Uterus (tissue), 4 donors: Measurements from ENCODE around the gene FYN. TPM values are rescaled to one million over a fixed set of nuclear protein-coding genes. Genes with fewer than 3 reads are reported as not detected.
"Not testable (repeated sequence)": the region's sequence is repeated elsewhere in the genome, so short reads cannot be mapped to it uniquely, and the experiment has no call there.

ENCODE experiments used
- DNase-seq, 2 donors: peaks; one replicate each; pipeline ENCODE4 v3.0.0-alpha.2; 2019 to 2020
- H3K27ac ChIP-seq, 2 donors: fragments of 200-600 bp; sonication (generic); 1 replicate in 1 of 2; 2 replicates in 1 of 2; pipeline ENCODE4 v1.5.1; 2016 to 2018
- H3K27me3 ChIP-seq, 2 donors: fragments of 200-600 bp; sonication (generic); one replicate each; pipeline ENCODE4 v1.5.1; 2018 to 2019; ENCODE audit warnings: control low read depth in 1 of 2
- H3K36me3 ChIP-seq, 2 donors: fragments of 200-600 bp; sonication (generic); one replicate each; pipeline ENCODE4 v1.5.1; 2019; ENCODE audit warnings: control low read depth in 1 of 2
- H3K4me1 ChIP-seq, 2 donors: fragments of 200-600 bp; sonication (generic); one replicate each; pipeline ENCODE4 v1.5.1; 2018 to 2019; ENCODE audit warnings: control low read depth in 1 of 2
- H3K4me3 ChIP-seq, 2 donors: fragments of 200-600 bp; sonication (generic); 1 replicate in 1 of 2; 2 replicates in 1 of 2; pipeline ENCODE4 v1.5.1; 2018 to 2019; ENCODE audit warnings: mild to moderate bottlenecking in 1 of 2
- H3K9me3 ChIP-seq, 2 donors: fragments of 200-600 bp; sonication (generic); one replicate each; pipeline ENCODE4 v1.5.1; 2019; ENCODE audit warnings: control low read depth in 1 of 2
- POLR2A ChIP-seq, 2 donors: fragments of 450-650 bp; IDR thresholded peaks; one replicate each; pipeline ENCODE4 v1.6.1; 2016; ENCODE audit warnings: antibody characterized with exemption in 2 of 2, mild to moderate bottlenecking in 1 of 2, moderate library complexity in 1 of 2
- intact Hi-C: fragments of 100-400 bp; cut with DNase I; formaldehyde crosslinking; loops from one replicate; pipeline ENCODE4 v1.15.1; 2023; ENCODE audit warnings: low total_unique reads
- total RNA-seq, 4 donors: library from RNA; depleted of rRNA in 3 of 4; stranded (reverse); fragments of >200 nt in 3 of 4; gene quantifications; one replicate each; pipeline versions ENCODE4 v1.1.0 to v1.2.4, GENCODE V29; 2014 to 2023
- TF ChIP-seq, protein P1 (sequence below), 4 experiments: fragments of 200-600 bp in 2 of 4; fragments of 450-650 bp in 2 of 4; sonication (generic) in 2 of 4; IDR thresholded peaks; one replicate each; pipeline ENCODE4 v1.5.1; 2016 to 2019; ENCODE audit warnings: antibody characterized with exemption in 4 of 4, mild to moderate bottlenecking in 2 of 4, moderate library complexity in 1 of 4
- donor health status: DM: yes; HTN: yes; CAD: no.

The FYN gene
- total RNA-seq, 4 donors from 2014 or later: 50.7 to 208 (median 135) TPM

DNA sequence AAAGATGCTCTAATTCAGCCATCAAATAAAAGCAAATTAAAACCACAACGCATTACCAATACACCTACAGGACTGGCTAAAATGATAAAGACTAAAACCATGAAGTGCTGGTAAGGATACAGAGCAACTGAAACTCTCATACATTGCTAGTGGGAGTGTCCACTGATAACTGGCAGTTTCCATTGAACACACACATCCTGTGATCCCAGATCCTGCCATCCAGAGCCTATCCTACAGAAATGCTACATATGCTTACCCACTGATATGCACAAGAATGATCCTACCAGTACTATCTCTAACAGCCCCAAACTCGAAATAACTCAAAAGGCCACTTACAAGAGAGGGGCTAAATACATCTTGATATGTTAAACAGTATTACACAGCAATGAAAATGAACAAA, 81.0 kb downstream of the FYN start:
- intact Hi-C loops: no loop called here
- Histone ChIP-seq H3K27me3 (no peaks in the 10 kb centered on the region), H3K4me1 (peaks cover 0 to 8% of the 10 kb centered on the region in 2 donors), H3K4me3 (no peak overlapping the region), H3K36me3 (no peaks in the 10 kb centered on the region), H3K9me3 (no peaks in the 10 kb centered on the region), H3K27ac (no peak overlapping the region)
- DNase-seq: no peak
- no peak for TF ChIP-seq POLR2A (IDR thresholded peaks at IDR 0.05)
- TF ChIP-seq, protein P1, sequence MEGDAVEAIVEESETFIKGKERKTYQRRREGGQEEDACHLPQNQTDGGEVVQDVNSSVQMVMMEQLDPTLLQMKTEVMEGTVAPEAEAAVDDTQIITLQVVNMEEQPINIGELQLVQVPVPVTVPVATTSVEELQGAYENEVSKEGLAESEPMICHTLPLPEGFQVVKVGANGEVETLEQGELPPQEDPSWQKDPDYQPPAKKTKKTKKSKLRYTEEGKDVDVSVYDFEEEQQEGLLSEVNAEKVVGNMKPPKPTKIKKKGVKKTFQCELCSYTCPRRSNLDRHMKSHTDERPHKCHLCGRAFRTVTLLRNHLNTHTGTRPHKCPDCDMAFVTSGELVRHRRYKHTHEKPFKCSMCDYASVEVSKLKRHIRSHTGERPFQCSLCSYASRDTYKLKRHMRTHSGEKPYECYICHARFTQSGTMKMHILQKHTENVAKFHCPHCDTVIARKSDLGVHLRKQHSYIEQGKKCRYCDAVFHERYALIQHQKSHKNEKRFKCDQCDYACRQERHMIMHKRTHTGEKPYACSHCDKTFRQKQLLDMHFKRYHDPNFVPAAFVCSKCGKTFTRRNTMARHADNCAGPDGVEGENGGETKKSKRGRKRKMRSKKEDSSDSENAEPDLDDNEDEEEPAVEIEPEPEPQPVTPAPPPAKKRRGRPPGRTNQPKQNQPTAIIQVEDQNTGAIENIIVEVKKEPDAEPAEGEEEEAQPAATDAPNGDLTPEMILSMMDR (IDR thresholded peaks at IDR 0.05): no peak

DNA sequence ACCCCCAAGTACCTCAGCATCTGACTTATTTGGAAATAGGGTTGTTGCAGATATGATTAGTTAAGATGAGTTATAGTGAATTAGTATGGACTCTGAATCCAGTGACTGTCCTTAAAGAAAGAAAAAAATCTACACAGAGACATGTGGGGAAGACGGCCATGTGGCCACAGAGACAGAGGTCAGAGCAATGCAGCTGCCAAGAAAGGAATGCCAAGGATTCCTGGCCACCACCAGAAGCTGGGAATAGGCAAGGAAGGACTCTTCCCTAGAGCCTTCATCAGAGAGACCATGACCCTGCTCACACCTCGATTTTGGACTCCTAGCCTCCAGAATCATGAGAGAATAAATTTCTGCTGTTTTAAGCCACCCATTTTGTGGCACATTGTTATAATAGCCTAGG, 81.8 kb downstream of the FYN start:
- Histone ChIP-seq H3K9me3 (no peaks in the 10 kb centered on the region), H3K4me3 (no peak overlapping the region), H3K27ac (no peak overlapping the region), H3K36me3 (no peaks in the 10 kb centered on the region), H3K27me3 (no peaks in the 10 kb centered on the region), H3K4me1 (peaks cover 0 to 8% of the 10 kb centered on the region in 2 donors)
- no peak for TF ChIP-seq POLR2A (IDR thresholded peaks at IDR 0.05)
- intact Hi-C loops: no loop called here
- DNase-seq: no peak

DNA sequence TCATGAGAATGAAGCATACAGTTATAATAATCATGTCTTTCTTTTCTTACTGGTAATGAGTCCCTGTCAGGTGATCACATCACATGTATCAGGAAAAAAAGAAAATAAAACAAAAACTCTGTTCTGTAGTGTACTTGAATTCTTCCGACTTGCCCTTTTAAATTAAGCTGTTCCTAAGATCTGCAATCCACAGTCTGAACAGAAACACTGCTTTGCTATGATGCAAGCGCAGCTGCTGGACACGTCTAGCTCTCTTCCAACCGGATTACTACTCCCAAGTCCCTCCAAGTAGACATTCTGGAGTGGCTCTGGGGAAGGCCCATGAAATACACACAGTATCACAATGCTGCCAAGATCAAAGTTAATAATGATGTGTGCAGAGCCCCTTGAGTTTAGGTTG, 83.7 kb downstream of the FYN start:
- H3K9me3 ChIP-seq: no peaks in the 10 kb centered on the region
- H3K36me3 ChIP-seq: no peaks in the 10 kb centered on the region
- intact Hi-C loops: no loop called here
- no peak overlapping the region for H3K4me3 ChIP-seq
- H3K27me3 ChIP-seq: no peaks in the 10 kb centered on the region
- peak overlapping the region; percentile 19 to 65 for H3K27ac ChIP-seq
- no peak for TF ChIP-seq POLR2A (IDR thresholded peaks at IDR 0.05)
- TF ChIP-seq, protein P1 (IDR thresholded peaks at IDR 0.05): no peak
- peak; percentile 46 to 58 for DNase-seq
- H3K4me1 ChIP-seq: peaks cover 0 to 8% of the 10 kb centered on the region in 2 donors

DNA sequence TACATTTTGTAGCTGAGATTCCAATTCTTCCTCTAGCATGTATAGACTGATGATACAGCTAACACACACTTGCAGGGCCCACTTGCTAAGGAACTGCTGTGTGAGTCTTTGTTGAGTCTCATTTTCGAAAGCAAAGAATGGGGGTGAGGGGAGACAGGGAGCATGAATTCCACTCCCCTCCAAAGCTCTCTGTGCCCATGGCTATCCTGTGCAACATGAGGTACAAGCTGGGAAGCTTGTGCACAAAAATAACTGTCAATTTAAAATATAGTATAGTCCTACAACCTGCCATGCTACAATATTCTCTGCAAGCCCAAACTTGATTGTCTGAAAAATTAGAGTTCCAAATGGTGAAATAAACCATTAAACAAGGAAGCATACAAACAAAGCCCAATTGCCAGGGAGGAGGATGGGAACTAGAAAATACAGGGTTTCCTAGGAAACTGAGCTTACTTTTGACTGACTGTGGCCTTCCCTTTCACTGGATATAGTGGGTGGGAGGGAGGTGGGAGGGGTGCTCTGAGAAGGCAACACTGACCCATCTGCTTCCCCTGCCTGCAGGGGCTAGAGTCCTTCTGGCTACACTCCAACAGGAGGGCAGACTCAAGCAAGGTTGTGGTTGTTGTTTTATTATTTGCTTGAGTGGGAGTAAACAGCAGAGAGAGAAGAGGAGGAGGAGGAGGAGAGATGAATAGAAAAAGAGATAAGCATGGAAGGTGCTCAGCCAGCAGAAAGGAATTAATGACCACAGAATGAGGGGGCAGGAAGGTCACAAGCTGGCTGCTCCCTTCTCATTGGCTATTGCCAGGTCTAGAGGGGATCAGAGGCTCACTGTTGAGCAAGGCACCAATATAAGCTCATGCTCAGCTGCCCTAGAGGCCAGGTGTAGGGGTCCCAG, 84.6 kb downstream of the FYN start:
- no peaks in the 10 kb centered on the region for H3K36me3 ChIP-seq
- peaks cover 0 to 8% of the 10 kb centered on the region in 2 donors for H3K4me1 ChIP-seq
- intact Hi-C loops: no loop called here
- H3K27me3 ChIP-seq: no peaks in the 10 kb centered on the region
- no peak overlapping the region for H3K4me3 ChIP-seq
- H3K27ac ChIP-seq: peak overlapping the region; percentile 5 to 65
- DNase-seq: no peak
- no peaks in the 10 kb centered on the region for H3K9me3 ChIP-seq
- TF ChIP-seq, protein P1 (IDR thresholded peaks at IDR 0.05): no peak
- no peak for TF ChIP-seq POLR2A (IDR thresholded peaks at IDR 0.05)

DNA sequence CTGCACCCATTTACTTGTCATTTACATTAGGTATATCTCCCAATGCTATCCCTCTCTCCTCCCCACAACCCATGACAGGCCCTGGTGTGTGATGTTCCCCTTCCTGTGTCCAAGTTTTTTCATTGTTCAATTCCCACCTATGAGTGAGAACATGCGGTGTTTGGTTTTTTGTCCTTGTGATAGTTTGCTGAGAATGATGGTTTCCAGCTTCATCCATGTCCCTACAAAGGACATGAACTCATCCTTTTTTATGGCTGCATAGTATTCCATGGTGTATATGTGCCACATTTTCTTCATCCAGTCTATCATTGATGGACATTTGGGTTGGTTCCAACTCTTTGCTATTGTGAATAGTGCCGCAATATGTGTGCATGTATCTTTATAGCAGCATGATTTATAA, 87.1 kb downstream of the FYN start:
- H3K27me3 ChIP-seq, H3K4me1 ChIP-seq, DNase-seq, H3K27ac ChIP-seq, H3K9me3 ChIP-seq, intact Hi-C loops, H3K4me3 ChIP-seq, H3K36me3 ChIP-seq: not testable (repeated sequence)

DNA sequence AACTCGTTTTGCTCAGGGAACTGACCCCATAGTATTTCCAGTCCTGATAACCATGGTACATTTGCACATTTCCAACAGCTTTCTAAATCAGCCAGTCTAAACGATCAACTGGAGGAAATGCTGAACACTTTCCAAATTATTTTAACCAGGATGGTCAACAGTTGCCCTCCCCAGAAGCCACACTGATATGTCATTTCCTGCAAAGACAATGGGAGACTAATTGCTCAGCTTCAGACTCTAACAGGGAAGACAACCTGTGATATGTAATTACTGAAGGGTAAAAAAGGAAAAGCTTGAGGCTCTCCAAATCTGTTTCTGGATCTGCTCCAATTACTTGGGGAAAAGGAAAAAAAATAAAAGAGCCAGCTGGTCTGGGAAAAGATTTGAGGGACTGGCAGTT, 88.8 kb downstream of the FYN start:
- peak overlapping the region in 1 of 2 donors; percentile 25 for H3K27ac ChIP-seq
- H3K4me1 ChIP-seq: peaks cover 0 to 8% of the 10 kb centered on the region in 2 donors
- H3K9me3 ChIP-seq: no peaks in the 10 kb centered on the region
- DNase-seq: no peak
- intact Hi-C loops: no loop called here
- H3K4me3 ChIP-seq: no peak overlapping the region
- H3K36me3 ChIP-seq: no peaks in the 10 kb centered on the region
- TF ChIP-seq POLR2A (IDR thresholded peaks at IDR 0.05): no peak
- TF ChIP-seq, protein P1 (IDR thresholded peaks at IDR 0.05): no peak
- H3K27me3 ChIP-seq: no peaks in the 10 kb centered on the region
